ENCODE measurements around the gene TLCD1. TPM values are rescaled to one million over a fixed set of nuclear protein-coding genes. Genes with fewer than 3 reads are reported as not detected.
"Not testable (repeated sequence)": the region's sequence is repeated elsewhere in the genome, so short reads cannot be mapped to it uniquely, and the experiment has no call there.

The TLCD1 gene
- total RNA-seq, 1 experiment from 2014 or later: 2.1 TPM

DNA sequence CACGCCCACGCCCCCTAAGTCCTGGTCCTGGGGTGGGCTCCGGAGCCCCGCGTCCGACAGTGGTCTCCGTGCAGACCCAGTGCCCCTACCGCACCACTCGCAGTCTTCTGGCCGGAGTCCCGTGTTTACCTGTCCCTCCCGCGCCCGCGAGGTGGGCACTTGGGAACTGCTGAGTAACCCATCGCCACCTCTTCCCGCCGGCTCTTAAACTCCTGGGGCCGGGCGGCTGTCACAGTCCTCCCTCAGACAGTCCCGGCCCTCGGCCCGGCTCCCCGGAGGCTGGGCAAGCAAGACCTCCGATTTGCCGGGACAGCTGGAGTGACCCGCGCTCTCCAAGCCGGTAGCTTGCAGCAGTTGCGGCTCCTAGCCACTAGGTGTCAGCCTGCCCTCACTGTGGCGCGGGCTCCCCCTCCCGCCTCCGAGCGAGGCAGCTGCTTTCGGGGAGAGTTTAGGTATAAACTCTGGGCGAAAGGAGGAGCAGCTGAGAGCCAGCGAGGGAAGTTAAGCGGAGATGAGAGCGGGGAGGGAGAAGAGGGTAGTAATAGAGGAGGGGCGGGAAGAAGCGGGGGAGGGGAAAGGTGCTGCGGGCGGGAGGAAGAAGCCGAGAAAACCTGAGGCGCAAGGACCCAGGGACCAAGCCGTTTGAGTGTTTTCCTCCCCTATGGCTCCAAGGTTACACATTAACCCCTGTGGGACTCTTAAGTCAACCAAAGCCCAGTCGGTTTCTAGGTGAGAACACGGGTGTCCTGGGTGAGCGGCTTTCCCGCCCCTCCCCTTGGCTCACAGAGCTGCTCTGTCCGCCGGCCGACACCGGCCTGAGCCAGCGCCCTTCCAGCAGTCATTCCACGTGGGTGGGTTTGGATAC, 826 bp upstream of the TLCD1 start:
- peak overlapping the region; percentile 81 for H3K4me3 ChIP-seq (ENCODE audit: low read length)
- H3K27ac ChIP-seq (ENCODE audit: low read length): peak overlapping the region; percentile 85
- no peaks in the 10 kb centered on the region for H3K9me3 ChIP-seq (ENCODE audit: low read length)
- peak overlapping the region; percentile 94 for H3K4me2 ChIP-seq (ENCODE audit: low read depth, low read length, poor library complexity, severe bottlenecking)
- no peaks in the 10 kb centered on the region for H3K9me2 ChIP-seq (replicated peaks; ENCODE audit: insufficient read depth, low read length)
- H3K79me2 ChIP-seq (ENCODE audit: low read length): peaks cover 8% of the 10 kb centered on the region
- H4K20me1 ChIP-seq (ENCODE audit: insufficient read depth, low read depth, low read length): peaks cover 15% of the 10 kb centered on the region; the same call in 1 of the 2 replicates
- no peaks in the 10 kb centered on the region for H3K27me3 ChIP-seq (ENCODE audit: low read length)
- peak overlapping the region; percentile 77 for H3K9ac ChIP-seq (ENCODE audit: low read length)
- H3K4me1 ChIP-seq (ENCODE audit: low read length): peaks cover 59% of the 10 kb centered on the region
- H2AFZ ChIP-seq (ENCODE audit: low read length): peak overlapping the region; percentile 95; the same call in 1 of the 2 replicates
- DNase-seq: peak; percentile 97
- peaks cover 20% of the 10 kb centered on the region for H3K36me3 ChIP-seq (ENCODE audit: insufficient read depth, low read length)

DNA sequence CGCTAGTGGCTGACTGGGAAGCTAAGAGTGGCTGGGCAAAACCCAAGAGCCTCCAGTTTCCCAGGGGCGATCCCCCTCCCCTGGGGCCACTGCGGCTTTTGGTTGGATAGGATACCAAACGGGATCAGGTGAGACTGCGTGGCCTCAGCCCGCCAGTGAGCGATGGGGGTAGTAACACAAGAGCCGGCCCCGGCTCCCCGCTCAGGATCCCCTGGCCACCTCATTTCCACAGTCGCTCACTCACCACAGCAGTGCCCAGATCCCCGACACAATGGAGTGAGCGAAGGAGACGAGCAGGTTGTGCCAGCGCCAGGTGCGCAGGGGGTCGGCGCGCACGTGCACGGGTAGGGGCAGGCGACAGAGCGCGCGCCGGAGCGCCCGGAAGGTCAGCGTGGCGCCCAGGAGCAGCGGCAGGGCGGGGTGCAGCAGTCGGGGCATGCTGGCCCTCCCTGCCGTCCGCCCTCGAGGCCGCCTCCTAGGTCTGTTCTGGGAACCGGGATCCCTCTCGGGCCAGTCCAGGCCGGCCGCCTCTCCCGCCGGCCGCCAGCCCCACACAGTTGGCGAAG, 290 bp downstream of the TLCD1 start:
- peak; percentile 92 for DNase-seq
- peak overlapping the region; percentile 77 for H3K9ac ChIP-seq (ENCODE audit: low read length)

DNA sequence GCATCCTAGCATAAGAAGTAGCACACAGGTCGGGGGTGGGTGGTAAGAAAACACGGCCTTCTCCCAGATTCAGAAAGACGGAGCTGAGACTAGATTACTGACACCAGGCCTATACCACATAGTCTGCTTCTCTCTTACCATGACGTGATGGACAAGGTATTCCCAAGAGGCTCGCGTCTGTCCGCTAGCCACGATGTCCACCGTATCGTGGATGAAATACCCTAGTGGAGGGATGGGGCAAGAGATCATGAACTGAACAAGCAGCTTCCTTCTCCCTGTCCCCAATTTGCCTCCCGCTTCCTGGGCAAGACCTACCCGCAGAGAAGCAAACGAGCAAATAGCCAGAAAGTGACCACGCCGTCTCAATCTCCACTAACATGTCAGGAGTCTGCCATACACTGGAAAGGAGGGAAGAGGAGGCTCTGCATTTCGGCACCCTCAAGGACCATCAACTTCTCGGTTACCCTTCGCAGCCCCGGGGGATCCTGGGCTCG, 820 bp downstream of the TLCD1 start:
- peak; percentile 88 for DNase-seq
- Histone ChIP-seq H3K27ac (ENCODE audit: low read length) (peak overlapping the region; percentile 73), H3K9me2 (replicated peaks; ENCODE audit: insufficient read depth, low read length) (no peaks in the 10 kb centered on the region), H4K20me1 (ENCODE audit: insufficient read depth, low read depth, low read length) (peaks cover 28% of the 10 kb centered on the region; the same call in 1 of the 2 replicates), H3K9ac (ENCODE audit: low read length) (peak overlapping the region; percentile 77), H3K27me3 (ENCODE audit: low read length) (no peaks in the 10 kb centered on the region), H3K79me2 (ENCODE audit: low read length) (peaks cover 24% of the 10 kb centered on the region), H3K4me2 (ENCODE audit: low read depth, low read length, poor library complexity, severe bottlenecking) (peak overlapping the region; percentile 70), H3K36me3 (ENCODE audit: insufficient read depth, low read length) (peaks cover 35% of the 10 kb centered on the region), H3K9me3 (ENCODE audit: low read length) (no peaks in the 10 kb centered on the region), H3K4me3 (ENCODE audit: low read length) (peak overlapping the region; percentile 65), H2AFZ (ENCODE audit: low read length) (no peak overlapping the region), H3K4me1 (ENCODE audit: low read length) (peaks cover 66% of the 10 kb centered on the region)

More for the DNA sequence above, 290 bp downstream of the TLCD1 start:
- Histone ChIP-seq H4K20me1 (ENCODE audit: insufficient read depth, low read depth, low read length) (peaks cover 26% of the 10 kb centered on the region; the same call in 1 of the 2 replicates), H3K79me2 (ENCODE audit: low read length) (peaks cover 19% of the 10 kb centered on the region), H2AFZ (ENCODE audit: low read length) (no peak overlapping the region), H3K9me2 (replicated peaks; ENCODE audit: insufficient read depth, low read length) (no peaks in the 10 kb centered on the region), H3K9me3 (ENCODE audit: low read length) (no peaks in the 10 kb centered on the region), H3K36me3 (ENCODE audit: insufficient read depth, low read length) (peaks cover 31% of the 10 kb centered on the region), H3K4me2 (ENCODE audit: low read depth, low read length, poor library complexity, severe bottlenecking) (peak overlapping the region; percentile 70), H3K27ac (ENCODE audit: low read length) (peak overlapping the region; percentile 73), H3K4me3 (ENCODE audit: low read length) (peak overlapping the region; percentile 65), H3K4me1 (ENCODE audit: low read length) (peaks cover 66% of the 10 kb centered on the region), H3K27me3 (ENCODE audit: low read length) (no peaks in the 10 kb centered on the region)

DNA sequence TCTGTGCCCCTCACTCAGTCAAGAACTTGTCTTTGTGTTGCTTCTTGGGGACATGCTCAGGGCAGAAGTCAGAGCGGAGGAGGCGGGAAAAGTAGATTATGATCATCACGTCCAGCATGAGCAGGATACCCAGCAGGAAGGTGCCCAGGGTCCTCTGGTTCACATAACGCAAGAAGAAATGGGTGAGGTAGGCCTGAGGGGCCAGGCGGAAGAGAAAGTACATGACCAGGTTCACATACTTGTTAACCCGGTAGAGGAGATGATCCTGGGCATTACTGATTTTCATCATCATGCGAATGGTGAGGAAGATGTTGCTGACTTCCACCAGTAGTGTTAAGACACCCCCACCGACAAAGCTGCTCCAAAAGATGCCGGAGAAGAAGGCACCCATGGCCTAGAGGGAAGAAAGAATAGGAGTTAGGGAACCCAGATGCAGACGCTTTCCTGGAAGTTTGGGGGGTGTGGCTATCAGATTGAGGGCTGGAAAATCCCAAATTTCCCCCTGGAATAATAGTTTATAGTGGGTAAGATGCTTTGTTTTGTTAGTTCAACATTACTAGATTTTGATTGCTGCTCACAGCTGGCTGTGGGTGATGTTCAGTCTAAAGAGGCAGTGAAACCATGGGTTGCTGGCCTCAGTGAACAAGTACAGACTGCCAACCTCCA, 1.4 kb downstream of the TLCD1 start:
- Histone ChIP-seq H3K36me3 (ENCODE audit: insufficient read depth, low read length) (peaks cover 36% of the 10 kb centered on the region), H3K27ac (ENCODE audit: low read length) (peak overlapping the region; percentile 73), H3K4me3 (ENCODE audit: low read length) (peak overlapping the region; percentile 65), H3K9ac (ENCODE audit: low read length) (peak overlapping the region; percentile 77), H3K9me2 (replicated peaks; ENCODE audit: insufficient read depth, low read length) (no peaks in the 10 kb centered on the region), H2AFZ (ENCODE audit: low read length) (no peak overlapping the region), H3K27me3 (ENCODE audit: low read length) (no peaks in the 10 kb centered on the region), H3K79me2 (ENCODE audit: low read length) (peaks cover 28% of the 10 kb centered on the region), H4K20me1 (ENCODE audit: insufficient read depth, low read depth, low read length) (peaks cover 28% of the 10 kb centered on the region; the same call in 1 of the 2 replicates), H3K4me2 (ENCODE audit: low read depth, low read length, poor library complexity, severe bottlenecking) (peak overlapping the region; percentile 70), H3K4me1 (ENCODE audit: low read length) (peaks cover 66% of the 10 kb centered on the region), H3K9me3 (ENCODE audit: low read length) (no peaks in the 10 kb centered on the region)
- peak; percentile 72 for DNase-seq

DNA sequence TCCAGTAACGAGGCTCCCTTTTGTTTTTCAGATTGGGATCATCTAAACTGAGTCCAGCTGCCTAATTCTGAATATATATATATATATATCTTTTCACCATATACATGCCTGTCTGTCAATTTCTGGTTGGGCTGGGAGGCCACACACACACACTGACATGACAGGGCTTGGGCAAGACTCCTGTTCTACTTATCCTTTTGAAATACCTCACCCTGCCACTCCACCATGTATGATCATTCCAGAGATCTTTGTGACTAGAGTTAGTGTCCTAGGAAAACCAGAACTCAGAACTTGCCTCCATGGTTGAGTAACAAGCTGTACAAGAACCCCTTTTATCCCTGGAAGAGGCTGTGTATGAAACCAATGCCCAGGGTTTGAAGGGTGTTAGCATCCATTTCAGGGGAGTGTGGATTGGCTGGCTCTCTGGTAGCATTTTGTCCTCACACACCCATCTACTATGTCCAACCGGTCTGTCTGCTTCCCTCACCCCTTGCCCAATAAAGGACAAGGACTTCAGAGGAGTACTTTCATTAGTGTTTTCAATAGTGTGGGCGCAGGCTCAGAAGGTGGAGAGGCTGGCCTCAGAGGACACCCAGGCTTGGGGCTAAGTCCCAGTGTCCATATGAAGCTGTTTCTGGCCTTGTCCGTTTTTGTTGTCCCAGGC, 2.1 kb downstream of the TLCD1 start:
- H2AFZ ChIP-seq (ENCODE audit: low read length); H3K9me2 ChIP-seq (replicated peaks; ENCODE audit: insufficient read depth, low read length); DNase-seq; H3K9me3 ChIP-seq (ENCODE audit: low read length); H3K27me3 ChIP-seq (ENCODE audit: low read length): not testable (repeated sequence)
- H3K36me3 ChIP-seq (ENCODE audit: insufficient read depth, low read length): peaks cover 36% of the 10 kb centered on the region
- H3K9ac ChIP-seq (ENCODE audit: low read length): peak overlapping the region; percentile 77; the same call in 1 of the 2 replicates
- H3K27ac ChIP-seq (ENCODE audit: low read length): peak overlapping the region; percentile 92
- peaks cover 28% of the 10 kb centered on the region; the same call in 1 of the 2 replicates for H4K20me1 ChIP-seq (ENCODE audit: insufficient read depth, low read depth, low read length)
- H3K4me3 ChIP-seq (ENCODE audit: low read length): peak overlapping the region; percentile 95; the same call in 1 of the 2 replicates
- peaks cover 28% of the 10 kb centered on the region for H3K79me2 ChIP-seq (ENCODE audit: low read length)
- H3K4me1 ChIP-seq (ENCODE audit: low read length): peaks cover 67% of the 10 kb centered on the region
- peak overlapping the region; percentile 98 for H3K4me2 ChIP-seq (ENCODE audit: low read depth, low read length, poor library complexity, severe bottlenecking)

DNA sequence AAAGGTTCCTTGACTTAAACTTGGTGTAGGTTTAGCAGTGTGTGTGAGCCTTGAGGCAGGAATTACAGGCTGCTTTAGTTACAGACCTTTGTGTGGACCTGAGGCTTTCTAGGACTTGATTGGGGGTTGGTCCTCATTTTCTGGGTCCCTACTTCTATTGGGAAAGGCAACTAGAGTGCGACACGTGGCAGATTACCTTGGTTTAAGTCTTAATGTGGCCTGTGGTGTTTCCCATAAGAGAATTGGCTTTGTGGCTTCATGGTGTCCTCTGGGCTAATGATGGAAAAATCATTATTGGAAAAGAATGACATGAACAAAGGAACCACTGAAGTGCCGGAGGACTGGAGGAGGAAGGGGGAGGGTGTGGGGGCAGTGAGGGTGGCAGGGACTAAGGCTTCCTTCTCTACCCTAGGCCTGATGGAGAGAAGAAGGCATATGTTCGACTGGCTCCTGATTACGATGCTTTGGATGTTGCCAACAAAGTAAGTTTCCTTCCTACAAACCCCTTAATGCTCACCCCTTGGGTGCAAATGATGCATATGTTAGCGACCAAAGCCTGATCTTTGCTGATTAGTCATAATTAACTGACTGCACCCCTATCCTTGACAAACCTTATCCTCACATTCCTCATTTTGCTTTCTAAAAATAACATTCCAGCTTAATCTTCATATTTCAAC, 2.7 kb downstream of the TLCD1 start:
- Histone ChIP-seq H3K36me3 (ENCODE audit: insufficient read depth, low read length) (peaks cover 36% of the 10 kb centered on the region), H3K27ac (ENCODE audit: low read length) (peak overlapping the region; percentile 92), H3K9me2 (replicated peaks; ENCODE audit: insufficient read depth, low read length) (no peaks in the 10 kb centered on the region), H3K79me2 (ENCODE audit: low read length) (peaks cover 28% of the 10 kb centered on the region), H3K4me3 (ENCODE audit: low read length) (peak overlapping the region; percentile 95), H3K27me3 (ENCODE audit: low read length) (no peaks in the 10 kb centered on the region), H4K20me1 (ENCODE audit: insufficient read depth, low read depth, low read length) (peaks cover 28% of the 10 kb centered on the region; the same call in 1 of the 2 replicates), H2AFZ (ENCODE audit: low read length) (no peak overlapping the region), H3K9me3 (ENCODE audit: low read length) (no peaks in the 10 kb centered on the region), H3K4me1 (ENCODE audit: low read length) (peaks cover 65% of the 10 kb centered on the region), H3K9ac (ENCODE audit: low read length) (peak overlapping the region; percentile 96), H3K4me2 (ENCODE audit: low read depth, low read length, poor library complexity, severe bottlenecking) (peak overlapping the region; percentile 98)
- peak; percentile 51 for DNase-seq

- Histone ChIP-seq H3K27me3 (ENCODE audit: low read length) (no peaks in the 10 kb centered on the region), H3K9me2 (replicated peaks; ENCODE audit: insufficient read depth, low read length) (no peaks in the 10 kb centered on the region), H3K9ac (ENCODE audit: low read length) (peak overlapping the region; percentile 96), H3K4me1 (ENCODE audit: low read length) (peaks cover 58% of the 10 kb centered on the region), H3K4me3 (ENCODE audit: low read length) (peak overlapping the region; percentile 95), H3K79me2 (ENCODE audit: low read length) (peaks cover 28% of the 10 kb centered on the region), H3K4me2 (ENCODE audit: low read depth, low read length, poor library complexity, severe bottlenecking) (peak overlapping the region; percentile 98), H3K9me3 (ENCODE audit: low read length) (no peaks in the 10 kb centered on the region), H3K36me3 (ENCODE audit: insufficient read depth, low read length) (peaks cover 36% of the 10 kb centered on the region), H4K20me1 (ENCODE audit: insufficient read depth, low read depth, low read length) (peaks cover 28% of the 10 kb centered on the region; the same call in 1 of the 2 replicates), H2AFZ (ENCODE audit: low read length) (no peak overlapping the region), H3K27ac (ENCODE audit: low read length) (peak overlapping the region; percentile 92)
- no peak for DNase-seq
Measured at GRCh38 chr17:28722417-28723158, 3.4 kb downstream of the TLCD1 start.
